ENCODE measurements around the gene SLC39A1.
A peak's percentile ranks its signal among the peaks of the same experiment; 100 is the strongest.
"Not testable (repeated sequence)": the region's sequence is repeated elsewhere in the genome, so short reads cannot be mapped to it uniquely, and the experiment has no call there.

Gene SLC39A1

DNA sequence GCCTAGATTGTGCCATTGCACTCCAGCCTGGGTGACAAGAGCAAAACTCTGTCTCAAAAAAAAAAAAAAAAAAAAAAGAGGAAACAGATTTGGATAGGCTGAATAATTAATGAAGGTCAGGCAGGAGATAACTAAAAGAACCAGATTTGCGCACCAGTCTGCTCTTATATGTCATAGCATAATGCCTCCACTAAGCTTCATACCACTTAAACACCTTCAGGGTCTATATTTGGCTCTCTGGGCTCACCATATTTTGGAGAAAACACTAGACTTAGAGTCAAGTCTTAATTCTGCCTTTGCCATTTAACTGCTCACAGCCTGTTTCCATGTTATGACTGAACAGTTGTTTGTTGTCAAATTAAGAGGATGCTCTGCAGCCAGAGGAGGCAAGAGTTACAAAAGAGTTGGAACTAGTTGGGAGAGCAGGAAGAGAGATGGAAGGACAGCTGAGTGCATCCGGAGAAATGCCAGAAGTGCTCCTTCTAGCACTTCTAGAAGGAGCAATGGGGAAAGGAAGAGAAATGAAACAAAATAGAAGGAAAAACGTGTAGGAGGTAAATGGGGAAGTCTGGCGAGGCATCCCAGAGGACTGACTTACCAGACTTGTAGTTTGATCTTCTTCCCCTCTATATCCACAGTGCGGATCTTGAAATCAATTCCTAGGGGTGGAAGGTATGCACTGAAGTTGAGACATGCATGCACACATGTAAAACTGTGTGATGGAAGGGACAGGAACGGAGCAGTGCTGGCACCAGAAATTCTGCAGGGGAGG lies 21.0 kb upstream of the SLC39A1 start:
- TF ChIP-seq, protein P1, sequence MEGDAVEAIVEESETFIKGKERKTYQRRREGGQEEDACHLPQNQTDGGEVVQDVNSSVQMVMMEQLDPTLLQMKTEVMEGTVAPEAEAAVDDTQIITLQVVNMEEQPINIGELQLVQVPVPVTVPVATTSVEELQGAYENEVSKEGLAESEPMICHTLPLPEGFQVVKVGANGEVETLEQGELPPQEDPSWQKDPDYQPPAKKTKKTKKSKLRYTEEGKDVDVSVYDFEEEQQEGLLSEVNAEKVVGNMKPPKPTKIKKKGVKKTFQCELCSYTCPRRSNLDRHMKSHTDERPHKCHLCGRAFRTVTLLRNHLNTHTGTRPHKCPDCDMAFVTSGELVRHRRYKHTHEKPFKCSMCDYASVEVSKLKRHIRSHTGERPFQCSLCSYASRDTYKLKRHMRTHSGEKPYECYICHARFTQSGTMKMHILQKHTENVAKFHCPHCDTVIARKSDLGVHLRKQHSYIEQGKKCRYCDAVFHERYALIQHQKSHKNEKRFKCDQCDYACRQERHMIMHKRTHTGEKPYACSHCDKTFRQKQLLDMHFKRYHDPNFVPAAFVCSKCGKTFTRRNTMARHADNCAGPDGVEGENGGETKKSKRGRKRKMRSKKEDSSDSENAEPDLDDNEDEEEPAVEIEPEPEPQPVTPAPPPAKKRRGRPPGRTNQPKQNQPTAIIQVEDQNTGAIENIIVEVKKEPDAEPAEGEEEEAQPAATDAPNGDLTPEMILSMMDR (IDR thresholded peaks at IDR 0.05; ENCODE audit: borderline replicate concordance, insufficient read depth, low read depth, low read length) = no peak
- H3K4me3 ChIP-seq (ENCODE audit: low read depth, low read length) = no peak overlapping the region

DNA sequence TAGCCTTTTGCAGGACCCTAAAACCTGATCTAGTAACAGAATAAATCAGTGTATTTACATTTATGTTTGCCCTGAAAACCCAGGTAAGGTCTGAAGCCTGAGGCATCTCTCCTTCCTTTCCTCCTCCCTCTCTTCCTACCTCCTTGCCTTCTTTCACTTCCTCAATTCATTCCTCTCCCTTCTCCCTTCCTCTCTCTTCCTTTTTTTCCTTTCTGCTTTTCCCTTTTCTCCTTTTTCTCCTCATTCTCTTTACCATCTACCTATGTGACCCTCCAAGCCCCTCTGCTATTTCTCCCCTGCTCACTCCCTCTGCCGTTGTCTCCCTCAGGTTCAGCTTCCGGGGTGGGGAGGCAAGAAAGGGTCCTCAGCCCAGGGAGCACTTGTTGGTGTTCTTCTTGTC lies 18.4 kb upstream of the SLC39A1 start:
- not testable (repeated sequence) for H3K4me3 ChIP-seq (ENCODE audit: low read depth, low read length)

DNA sequence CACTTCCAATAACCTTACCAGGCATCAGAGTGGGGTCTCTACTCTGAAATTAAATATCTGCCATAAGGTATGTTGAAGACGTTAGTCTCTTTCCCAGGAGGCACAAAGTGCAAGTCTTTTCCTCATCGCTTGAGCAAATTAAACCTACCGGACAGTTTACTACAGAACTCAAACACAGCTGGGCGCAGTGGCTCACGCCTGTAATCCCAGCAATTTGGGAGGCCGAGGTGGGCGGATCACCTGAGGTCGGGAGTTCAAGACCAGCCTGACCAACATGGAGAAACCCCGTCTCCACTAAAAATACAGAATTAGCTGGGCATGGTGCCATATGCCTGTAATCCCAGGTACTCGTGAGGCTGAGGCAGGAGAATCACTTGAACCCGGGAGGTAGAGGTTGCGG lies 15.8 kb upstream of the SLC39A1 start:
- not testable (repeated sequence) for H3K4me3 ChIP-seq (ENCODE audit: low read depth, low read length)

DNA sequence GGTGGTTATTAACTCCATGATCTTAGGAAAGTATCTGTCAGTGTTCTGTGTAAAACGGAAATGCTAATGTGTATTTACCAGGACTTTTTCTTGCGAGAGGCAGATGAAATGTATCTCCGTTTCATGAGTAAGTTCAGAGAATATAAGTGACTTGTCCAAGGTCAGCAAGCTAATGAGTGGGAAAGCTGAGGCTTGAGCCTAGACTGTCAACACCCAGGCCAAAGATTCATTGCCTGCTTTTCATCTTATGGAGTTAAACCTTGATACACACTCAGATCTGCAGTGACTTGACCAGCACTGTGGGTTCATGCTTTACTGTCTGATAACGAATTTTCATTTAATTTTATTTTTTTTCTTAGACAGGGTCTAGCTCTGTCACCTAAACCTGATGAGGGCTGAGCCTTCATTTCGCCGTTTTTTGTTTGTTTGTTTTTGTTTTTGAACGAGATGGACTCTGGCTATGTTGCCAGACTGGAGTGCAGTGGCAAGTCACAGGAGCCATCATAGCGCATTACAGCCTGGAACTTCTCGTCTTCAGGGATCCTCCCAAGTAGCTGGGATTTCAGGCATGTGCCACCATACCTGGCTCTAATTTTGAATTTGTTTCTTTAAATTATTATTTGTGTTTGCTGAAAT lies 15.1 kb upstream of the SLC39A1 start:
- TF ChIP-seq, protein P1 (IDR thresholded peaks at IDR 0.05; ENCODE audit: borderline replicate concordance, insufficient read depth, low read depth, low read length) = no peak
- peak overlapping the region; percentile 96 for H3K4me3 ChIP-seq (ENCODE audit: low read depth, low read length)

DNA sequence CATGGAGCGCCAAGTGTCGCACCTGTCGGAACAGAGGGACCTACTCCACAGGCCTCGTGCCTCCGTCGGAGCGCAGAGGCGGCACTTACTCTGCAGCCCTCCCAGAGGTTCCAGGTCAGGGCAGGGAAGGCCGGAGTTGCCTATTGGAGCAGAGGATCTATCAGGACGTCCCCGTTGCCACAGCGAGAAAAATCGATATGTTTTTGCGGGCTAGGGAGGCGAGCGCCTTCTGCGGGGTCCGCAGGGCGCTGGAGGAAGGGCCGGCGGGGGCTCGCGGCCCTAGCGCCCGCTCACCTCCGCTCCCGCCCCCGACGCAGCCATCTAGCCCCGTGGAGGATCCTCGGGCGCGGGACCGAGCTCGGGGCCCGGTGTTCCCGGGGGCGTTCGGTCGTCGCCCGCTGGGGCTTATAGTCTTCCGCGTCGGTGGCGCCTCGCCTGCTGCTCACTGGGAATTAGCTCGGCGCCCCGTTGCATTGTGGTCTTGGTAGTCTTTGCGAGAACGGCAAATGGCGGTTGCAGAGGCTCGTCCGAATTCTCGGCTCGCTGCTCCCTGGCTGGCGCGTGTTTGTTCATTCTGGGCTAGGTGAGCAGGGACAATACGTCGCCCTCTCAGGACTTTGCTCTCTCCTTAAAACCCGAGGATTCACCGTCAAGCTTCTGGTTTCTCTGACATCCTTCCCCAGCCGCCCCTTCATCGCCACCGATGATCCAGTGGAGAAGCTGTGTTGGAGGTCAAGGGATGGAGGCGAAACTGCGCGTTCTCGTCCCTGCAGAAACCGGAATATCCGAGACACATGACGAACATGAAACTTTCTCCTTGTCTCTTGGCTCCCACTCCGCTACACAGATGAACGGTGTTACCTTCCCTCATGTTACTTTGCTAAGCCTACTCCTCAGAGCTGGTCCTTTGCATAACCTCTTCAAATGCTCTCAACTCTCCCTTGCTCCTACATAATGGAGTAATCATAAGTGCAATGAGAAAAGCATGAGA lies 14.2 kb upstream of the SLC39A1 start, which contains the start of gene JTB:
JTB (minus strand) TSS at position 425 of the 991 bp plus-strand sequence; CDS start at position 3, 422 bp downstream.
- H3K4me3 ChIP-seq (ENCODE audit: low read depth, low read length) = peak within 1 kb of the TSS; percentile 96
- TF ChIP-seq, protein P1 (IDR thresholded peaks at IDR 0.05; ENCODE audit: borderline replicate concordance, insufficient read depth, low read depth, low read length) = no peak

DNA sequence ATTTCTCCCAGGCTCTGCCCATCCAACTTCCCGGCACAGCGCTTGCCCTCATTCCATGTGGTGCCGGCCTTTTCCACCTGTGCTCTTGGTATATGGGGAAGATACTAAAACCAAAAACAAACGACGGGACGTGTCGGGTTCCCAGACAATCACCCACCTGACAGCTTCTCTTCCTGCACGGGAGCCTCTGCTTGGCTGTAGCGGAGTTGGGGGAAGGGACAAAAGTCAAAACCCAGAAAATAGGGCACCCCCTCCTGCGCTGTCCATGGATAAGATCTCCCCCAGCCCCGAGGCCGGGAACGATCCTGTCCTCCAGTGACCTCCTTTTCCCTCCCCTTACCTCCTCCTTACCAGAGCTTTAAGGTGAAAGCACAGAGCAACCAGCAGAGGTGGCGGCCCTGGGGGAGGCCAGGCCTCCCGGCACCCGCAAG lies 13.5 kb upstream of the SLC39A1 start:
- peak overlapping the region; percentile 96 for H3K4me3 ChIP-seq (ENCODE audit: low read depth, low read length)
- TF ChIP-seq, protein P1 (IDR thresholded peaks at IDR 0.05; ENCODE audit: borderline replicate concordance, insufficient read depth, low read depth, low read length) = no peak

DNA sequence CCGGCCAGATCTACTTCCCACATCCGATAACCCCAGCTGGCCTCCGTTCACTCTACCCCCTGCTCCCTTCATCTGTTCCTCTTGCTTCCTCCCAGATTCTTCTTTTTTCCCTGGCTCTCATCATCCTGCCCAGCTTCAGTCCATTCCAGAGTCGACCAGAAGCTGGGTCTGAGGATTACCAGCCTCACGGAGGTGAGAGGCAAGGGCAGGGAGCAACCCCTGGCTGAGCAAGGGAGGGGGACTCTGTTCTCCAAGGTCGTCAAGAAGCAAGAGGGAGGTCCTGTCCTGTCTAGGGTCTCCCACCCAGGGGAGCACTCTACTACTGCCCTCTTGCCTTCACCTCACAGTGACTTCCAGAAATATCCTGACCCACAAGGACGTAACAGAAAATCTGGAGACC lies 10.2 kb upstream of the SLC39A1 start:
- TF ChIP-seq, protein P1 (IDR thresholded peaks at IDR 0.05; ENCODE audit: borderline replicate concordance, insufficient read depth, low read depth, low read length) = no peak
- no peak overlapping the region for H3K4me3 ChIP-seq (ENCODE audit: low read depth, low read length)

All from GM12875 (cell line).